GM13977 (cell line): Measurements from ENCODE around the gene AKR7A3.
"Not testable (repeated sequence)": the region's sequence is repeated elsewhere in the genome, so short reads cannot be mapped to it uniquely, and the experiment has no call there.

Experiments
- DNase-seq: peaks from one replicate; pipeline ENCODE4 v3.0.0; 2012; ENCODE audit warnings: low spot score
- CTCF ChIP-seq: IDR thresholded peaks from 2 replicates; pipeline ENCODE4 v1.5.1; 2012; ENCODE audit warnings: mild to moderate bottlenecking, control low read depth; ENCODE audit not compliant: insufficient read depth; ENCODE audit errors: extremely low read depth, missing control alignments
- in situ Hi-C: fragments of 300-500 bp; cut with MboI; formaldehyde crosslinking; loops from one replicate; pipeline ENCODE4 v1.12.0; 2022; ENCODE audit warnings: low sequenced_read_pairs, low pct_unique_long_range_greater_than_20kb, mixed read lengths, inconsistent platforms; ENCODE audit not compliant: unreplicated experiment

AKR7A3 gene

DNA sequence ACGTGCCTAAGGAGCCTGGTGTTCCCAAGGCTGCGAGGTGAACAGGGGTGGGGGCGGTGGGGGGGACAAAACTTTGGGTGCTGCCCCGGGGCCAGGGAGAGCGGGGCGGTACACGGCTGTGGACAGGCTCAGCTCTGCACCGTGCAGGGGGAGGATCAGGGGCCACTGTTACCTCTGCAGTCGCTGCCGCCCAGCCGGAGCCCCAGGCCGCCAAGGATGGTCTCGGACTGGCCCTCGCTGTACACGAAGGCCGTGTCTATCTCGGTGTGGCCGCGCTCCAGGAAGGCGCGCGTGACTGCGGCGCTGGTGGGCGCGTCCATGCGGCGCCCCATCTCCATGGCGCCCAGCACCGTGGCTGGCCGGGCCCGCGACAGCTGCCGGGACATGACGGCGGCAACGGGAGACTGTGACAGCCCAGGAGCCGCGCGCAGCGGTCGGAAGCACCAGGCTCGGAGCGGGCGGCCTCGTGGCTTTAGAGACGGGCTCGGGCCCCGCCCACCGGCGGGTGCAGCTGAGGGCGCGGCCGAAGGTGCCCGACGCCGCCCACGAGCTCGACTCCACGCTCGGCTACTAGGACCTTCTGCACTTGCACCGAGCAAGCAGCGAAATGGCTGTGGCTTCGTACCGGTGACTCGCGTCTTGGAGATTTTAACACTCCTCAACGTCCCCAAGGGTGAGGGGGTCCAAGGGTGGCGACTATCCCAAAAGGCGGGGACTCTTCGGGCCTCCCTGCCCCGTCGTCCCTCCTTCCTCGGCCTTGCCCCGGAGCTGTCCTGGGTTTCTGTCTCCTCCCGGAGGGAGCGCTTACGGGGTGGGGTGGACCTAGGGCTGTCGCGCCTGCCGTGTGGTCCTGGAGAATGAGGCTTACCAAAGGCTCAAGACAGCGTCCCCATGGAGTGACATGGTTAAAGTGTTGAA is at the start of gene AKR7A3:
Gene AKR7A3, minus strand, starts transcription at position 447 of the 918 bp plus-strand sequence. Its CDS starts 61 bp downstream, at position 386.
- peak; percentile 58 for DNase-seq
- in situ Hi-C loops, result not testable (repeated sequence)

DNA sequence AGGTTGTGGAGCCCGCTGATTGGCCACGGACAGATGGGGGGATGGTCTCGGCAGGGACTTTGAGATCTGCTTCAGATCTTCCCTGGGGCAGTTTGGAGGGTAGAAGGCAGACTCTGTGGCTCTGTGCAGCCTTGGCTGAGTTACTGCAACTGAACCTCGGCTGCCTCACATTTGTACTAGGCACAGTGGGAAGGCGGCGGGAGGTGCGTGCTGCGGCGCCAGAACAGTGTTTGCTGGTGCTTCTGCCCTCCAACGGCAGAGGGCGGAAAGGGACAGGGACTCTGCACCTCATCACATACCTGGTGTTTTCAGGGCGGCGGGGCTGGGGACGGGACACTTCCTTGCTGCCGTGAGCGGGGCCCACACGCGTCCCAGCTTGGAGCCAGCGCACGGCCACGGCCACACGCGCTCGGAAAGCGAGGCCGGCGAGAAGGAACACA is 49.8 kb upstream of the AKR7A3 start:
- no peak for DNase-seq
- in situ Hi-C loops, result no loop called here
- no peak for TF ChIP-seq CTCF

GRCh38 chr1:19337289-19337688 is 48.7 kb upstream of the AKR7A3 start:
- no peak for DNase-seq
- no peak for TF ChIP-seq CTCF
- in situ Hi-C loops, result no loop called here

DNA sequence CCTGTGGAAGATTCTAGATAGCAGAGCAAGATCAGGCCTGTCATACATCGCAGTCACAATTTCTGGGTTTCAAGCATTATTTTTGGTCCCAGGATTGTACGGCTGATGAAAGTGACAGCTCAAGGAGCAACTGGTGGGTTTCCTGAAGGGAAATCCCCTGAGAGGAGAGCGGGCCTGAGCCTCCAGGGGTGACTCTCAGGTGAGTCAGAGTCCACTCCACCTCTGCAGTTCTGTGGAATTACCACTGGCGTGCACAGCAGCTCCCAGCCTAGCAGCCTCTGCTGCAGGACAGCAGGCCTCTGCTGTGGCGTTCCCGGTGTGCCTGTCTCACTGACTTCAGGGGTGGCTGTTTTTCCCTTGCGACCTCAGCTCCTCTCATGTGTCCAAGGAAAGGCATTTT is 48.0 kb upstream of the AKR7A3 start:
- no peak for TF ChIP-seq CTCF
- no peak for DNase-seq
- in situ Hi-C loops, result no loop called here

DNA sequence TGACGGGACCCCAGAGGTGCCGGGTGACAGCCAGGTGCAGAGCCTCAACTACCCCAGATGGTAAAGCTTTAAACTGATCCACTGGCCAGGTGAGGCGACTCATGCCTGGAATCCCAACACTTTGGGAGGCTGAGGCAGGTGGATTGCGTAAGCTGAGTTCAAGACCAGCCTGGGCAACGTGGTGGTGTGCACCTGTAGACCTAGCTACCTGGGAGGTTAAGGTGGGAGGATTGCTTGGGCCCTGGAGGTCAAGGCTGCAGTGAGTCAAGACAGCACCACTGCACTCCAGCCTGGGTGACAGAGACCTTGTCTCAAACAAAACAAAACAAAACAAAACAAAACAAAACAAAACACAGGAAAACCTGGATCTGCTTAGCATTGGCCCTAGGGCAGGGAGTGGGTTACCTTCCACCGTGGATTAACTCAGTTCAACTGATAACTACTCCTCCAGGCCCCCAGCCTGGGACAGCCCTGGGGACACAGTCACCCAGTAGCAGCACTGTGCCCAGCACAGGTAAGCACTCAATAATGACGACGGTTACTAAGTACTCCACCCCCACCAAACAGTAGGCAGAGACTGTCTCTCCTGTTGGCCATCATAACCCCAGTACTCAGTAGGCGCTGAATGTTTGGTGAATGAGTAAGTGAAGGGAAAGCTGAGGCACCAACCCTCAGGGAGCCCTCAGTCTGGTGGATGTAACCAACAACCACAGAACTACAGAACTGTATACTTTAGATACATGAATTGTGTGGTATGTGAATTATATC is 45.2 kb upstream of the AKR7A3 start:
- in situ Hi-C loops, result no loop called here
- no peak for DNase-seq
- no peak for TF ChIP-seq CTCF

DNA sequence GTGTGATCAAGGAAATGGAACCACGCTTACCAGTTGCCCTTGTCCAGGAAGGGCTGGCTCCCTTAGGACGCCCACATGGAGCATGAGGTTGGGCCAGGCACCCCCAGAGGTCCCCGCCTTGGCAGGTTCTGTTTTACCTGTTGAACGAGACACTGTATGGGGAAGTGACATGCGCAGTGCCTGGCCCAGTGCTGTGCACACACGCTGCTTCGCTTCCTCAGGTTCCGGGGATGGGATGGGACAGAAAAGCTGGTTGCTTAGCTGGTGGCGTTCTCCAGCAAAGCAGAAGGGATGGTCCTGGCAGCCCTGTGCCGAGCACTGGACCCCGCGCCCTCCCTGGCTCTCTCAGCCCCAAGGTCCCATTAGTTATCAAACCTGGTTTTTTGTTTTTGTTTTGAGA is 44.3 kb upstream of the AKR7A3 start:
- DNase-seq, result no peak
- in situ Hi-C loops, result no loop called here
- TF ChIP-seq CTCF, result no peak

DNA sequence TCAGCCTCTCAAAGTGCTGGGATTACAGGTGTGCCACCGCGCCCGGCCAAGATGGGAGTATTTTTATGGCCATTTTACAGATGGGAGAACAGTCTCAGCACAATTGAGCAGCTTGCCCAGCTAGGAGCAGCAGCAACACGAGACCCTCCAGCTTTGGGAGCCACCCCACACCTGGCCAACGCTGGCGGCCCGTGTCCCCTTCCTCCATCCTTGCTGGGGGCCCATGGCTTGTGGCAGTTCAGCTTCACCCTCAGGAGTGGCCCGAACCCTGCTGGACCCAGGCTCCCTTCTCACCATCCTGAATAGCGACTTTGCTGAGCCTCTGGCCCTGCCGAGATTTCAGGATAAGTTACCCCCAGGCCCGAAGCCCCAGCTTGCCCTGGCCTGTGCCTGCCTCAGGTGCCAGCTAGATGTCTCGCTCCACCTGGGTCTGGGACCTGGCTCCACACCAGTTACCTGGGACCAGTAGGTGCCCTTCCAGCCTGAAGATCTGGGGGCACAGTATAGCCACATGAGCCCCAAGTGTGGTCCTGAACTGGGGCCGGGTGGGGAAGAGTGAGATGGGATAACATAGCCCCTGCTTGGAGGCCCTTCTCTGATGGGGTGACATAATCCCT is 42.8 kb upstream of the AKR7A3 start:
- in situ Hi-C loops, result no loop called here
- no peak for DNase-seq
- no peak for TF ChIP-seq CTCF
